Pons (tissue), 1 donor: ENCODE data around the gene ITPK1.

Experiments
- DNase-seq: peaks from one replicate; pipeline ENCODE4 v3.0.0-alpha.2; 2016; ENCODE audit warnings: low spot score

The ITPK1 gene

DNA sequence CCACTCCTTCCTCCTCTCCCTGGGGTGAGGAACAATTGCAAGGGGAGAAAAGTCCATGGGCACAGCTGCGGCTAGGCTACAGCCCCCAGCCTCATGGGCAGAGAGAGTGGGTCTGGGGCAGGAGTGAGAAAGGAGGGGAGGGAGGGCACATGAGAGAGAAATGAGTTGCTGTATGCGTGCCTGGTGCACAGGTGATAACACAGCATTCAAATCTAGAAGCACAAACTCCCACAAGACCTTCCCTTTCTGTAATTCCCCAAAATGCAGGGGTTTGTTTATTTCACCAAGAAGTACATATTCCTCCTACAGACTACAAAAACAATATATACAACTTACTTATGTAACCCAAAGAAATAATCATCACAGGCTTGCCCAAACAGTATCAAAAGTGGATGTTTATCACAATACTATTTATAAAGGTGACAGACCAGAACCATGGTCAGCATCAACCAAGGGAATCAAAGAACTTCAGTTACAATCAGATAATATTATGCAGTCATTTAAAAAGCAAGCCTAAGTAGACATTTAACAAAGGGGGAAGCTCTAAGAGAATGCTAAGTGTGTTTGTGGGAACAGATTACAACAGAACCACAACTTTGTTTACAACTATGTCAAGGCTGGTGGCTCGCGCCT lies 54.2 kb downstream of the ITPK1 start:
- DNase-seq: no peak

DNA sequence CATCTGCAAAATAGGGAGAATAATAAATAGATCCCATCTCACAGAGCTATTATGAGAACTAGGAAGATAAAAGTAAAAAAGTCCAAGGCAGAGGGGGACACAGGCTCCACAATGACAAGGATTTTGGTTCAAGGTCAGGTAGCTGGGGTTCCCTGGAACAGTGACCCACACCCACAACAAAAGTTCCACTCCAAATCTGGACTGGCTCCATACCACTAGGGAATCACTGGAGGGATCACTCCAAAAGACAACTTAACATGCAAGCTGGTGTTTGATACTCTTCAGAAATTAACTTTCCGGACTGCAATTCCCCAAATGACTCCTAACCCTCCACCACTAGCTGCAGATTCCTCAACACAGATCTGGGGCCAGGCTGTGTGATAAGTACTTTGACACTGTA lies 54.9 kb downstream of the ITPK1 start:
- no peak for DNase-seq

- no peak for DNase-seq
Measured at GRCh38 chr14:93059917-93060545, 55.7 kb downstream of the ITPK1 start.

- DNase-seq: no peak
Measured at GRCh38 chr14:93059260-93059659, 56.5 kb downstream of the ITPK1 start.

DNA sequence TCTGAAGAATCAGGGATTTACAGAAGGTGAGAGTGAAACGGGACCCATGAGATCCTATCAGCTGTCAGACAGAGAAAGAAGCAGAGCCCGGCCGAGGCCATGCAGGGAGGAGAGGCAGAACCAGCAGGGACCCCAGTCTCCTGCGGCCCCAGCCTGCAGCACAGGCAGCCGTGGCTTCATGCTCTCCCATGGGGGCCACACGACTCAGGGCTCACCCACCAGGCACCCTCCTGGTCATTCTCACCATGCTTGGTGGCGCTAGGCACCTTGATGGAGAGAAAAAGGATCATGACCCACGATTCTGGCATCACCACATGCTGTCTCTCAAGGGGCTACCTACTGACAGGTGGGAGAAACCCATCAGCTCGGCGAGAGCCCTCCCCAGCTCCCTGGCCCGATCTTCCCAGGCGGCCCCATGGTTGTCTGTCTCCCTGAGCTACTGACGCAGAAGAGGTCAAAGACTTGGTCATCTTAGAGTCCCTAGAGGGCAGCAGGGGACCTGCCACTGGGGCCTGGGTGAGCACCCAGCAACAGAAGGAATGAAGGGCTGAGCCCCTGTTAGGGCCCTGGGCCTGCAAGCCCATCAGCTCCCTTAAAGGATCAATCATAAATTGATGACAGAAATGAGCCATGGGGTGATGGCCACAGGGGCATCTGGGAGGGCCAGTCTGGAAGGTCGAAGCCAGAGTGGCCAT lies 58.0 kb downstream of the ITPK1 start:
- no peak for DNase-seq

DNA sequence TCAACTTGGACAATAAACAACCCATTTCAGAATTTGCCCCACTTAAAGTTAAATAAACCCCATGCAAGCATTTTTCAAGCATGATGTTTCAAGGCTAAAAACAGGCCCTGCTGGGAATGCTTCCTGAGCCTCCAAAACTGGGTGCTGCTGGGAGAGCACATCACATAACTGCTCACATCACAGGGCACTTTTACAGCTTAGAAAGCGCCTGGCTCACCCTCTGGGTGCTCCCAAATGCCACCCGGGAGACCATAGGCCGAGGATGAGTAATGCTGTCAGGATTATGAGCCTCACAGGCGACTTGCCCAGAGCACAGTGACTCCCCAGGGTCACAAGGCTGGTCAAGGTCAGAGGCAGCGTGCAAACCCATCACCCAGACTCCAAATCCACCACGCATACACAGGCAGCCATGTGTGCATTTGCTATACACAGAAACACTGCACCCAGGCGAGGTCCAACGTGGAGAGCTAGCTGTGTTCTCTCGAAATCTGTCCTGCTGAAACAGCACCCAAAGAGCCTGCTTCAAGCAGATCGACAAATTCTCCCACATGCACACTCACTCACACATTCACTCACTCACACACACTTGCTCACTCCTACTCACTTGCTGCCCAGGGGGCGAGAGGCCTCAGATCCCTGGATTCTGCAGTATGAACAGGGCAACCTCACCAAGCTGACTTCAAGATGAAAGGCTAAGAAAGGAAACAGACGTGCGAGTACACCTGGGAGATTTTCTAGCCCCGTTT lies 58.7 kb downstream of the ITPK1 start:
- no peak for DNase-seq

DNA sequence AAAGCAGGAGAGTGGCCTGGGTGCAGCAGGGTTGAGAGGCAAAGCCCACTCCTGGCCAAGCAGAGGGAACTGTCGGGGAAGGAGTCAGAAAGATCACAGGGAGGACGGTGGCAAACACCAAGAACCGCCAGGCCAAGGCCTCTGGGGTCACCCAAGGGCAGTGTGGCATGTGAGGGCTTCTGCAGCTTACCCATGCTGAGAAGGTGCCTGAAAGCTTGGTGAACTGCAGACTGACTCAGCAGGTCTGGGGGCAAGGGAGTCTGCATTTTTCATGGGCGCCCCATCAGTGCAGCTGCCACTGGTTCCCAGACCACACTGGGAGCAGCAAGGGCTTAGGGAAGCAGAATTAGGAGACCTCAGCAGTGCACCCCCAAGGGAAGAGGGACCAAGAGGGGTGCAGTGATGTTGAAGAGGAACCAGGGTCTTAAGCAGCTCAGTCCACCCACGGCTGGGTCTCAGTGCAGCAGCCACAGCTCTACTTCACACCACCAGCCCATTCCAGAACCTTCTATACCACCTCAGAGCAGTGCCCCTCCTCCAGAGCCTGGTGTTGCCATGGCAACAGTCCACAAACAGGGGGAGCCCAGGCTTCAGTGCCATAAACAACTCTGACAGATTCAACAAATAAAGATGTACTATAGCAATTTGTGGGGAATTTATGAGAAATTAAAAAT lies 59.4 kb downstream of the ITPK1 start:
- DNase-seq: no peak

DNA sequence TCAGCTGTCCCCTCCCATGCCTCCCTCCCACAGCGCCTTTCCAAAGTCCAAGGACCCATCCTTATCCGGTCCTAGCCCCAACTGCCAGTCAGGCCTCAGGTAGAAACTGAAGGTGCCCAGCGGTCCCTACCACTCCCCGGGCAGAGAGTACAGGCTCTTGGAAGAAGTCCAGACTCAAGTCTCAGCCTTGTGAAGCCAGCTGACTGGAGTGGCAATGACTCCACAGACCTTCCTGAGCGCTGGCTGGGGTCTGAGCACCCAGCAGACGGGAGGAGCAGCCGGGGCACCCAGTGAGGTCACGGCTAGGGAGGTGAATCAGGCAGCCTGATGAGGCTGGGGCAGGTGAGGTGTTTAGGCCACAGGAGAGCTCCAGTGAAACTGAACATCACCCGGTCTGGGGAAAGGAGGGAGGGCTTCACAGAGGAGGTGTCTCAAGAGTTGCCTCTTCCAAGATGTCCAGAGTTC lies 60.0 kb downstream of the ITPK1 start:
- no peak for DNase-seq

- no peak for DNase-seq
Measured at GRCh38 chr14:93054876-93055275, 60.8 kb downstream of the ITPK1 start.

DNA sequence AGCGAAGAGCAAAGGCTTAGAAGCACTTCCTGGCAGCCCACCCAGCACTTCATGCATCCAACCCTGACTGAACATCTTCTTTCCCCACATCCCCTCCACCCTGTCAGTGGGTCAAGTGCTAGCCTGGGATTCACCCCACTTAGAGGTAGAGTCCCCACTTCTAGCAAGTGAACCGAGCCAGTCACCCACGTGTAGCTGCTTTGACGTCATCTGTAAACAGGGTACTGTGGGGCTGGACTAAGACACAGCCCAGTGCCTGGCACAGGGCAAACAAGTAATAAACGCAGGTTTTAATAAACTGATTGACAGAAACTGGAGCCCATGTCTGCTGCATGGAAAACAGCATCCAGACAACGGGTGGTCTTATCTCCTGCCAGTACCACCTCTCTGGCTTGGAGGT lies 61.7 kb downstream of the ITPK1 start:
- no peak for DNase-seq

GRCh38 chr14:93051600-93052546 lies 63.9 kb downstream of the ITPK1 start:
- no peak for DNase-seq

DNA sequence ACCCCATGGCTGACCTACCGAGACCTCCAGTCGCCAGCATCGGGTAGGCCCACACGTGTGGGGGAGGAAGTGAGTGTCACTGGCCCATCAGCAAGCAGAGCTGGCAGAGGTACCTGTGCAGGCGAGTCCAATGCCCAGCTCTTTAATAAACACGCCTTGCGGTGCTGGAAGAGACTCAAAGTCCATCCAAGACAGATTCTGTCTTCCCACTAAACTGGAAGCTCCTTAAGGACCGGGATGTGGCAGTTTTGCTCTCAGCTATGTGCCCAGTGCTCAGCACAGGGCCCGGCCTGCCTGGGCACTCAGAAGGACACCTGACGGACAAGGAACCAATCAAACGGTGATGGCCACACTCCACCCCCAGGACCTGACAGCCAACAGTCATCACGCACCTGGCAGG lies 65.0 kb downstream of the ITPK1 start:
- DNase-seq: no peak

DNA sequence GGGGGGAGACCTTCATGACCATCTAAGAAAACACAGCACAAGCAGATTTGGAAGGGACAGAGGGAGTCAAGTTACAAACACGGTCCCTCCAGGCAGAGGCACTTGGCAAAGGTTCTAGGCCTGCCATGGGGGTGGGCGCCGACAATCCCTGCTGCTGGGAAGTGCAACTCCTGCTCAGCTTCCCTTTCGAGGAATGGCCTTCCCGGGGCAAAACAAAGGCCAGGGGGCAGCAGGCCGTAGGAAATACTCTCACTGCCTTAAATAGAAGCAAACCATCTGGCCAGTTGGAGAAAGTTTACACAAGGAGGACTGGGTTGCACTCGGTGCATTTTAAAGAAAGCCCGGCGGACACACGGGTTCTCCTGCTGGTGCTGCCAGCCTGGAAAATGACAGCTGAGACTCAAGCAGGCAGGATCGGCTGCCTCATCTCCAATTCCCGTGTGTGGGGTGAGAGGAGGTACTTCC lies 65.8 kb downstream of the ITPK1 start:
- no peak for DNase-seq

GRCh38 chr14:93049315-93049714 lies 66.4 kb downstream of the ITPK1 start:
- DNase-seq: no peak

DNA sequence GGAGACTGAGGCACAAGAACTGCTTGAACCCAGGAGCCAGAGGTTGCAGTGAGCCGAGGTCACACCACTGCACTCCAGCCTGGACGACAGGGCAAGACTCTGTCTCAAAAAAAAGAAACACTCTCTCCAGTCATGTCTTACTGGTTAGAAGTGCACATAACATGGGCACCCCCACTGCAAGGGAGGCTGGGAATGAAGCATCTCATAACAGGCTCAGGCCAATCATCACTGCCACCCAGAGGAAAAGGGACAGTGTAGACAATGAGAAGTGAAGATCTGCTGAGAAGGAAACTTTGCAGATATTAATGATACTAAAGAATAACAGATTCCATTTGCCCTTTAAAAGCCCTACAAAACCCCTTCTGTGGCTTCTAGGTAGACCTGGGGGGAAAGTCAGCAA lies 66.9 kb downstream of the ITPK1 start:
- DNase-seq: no peak

DNA sequence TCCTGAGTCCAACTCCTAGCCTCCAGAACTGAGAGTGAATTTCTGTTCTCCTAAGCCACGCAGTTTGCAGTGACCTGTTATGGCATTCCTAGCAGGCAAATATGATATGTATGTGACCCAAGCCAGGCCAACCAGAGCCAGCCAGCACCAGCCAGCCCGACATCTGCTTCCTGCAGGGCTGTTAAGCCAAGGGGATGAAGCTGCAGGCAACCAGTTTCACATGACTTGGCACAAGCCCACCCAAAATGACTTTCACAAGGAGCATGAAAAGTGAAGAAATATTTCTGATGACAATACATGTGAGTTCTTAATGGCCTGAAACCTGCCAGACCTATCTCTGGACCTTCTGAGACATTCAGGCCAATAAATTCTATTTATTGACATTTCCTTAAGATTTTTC lies 68.1 kb downstream of the ITPK1 start:
- DNase-seq: no peak

- DNase-seq: no peak
Measured at GRCh38 chr14:93047157-93047556, 68.6 kb downstream of the ITPK1 start.

DNA sequence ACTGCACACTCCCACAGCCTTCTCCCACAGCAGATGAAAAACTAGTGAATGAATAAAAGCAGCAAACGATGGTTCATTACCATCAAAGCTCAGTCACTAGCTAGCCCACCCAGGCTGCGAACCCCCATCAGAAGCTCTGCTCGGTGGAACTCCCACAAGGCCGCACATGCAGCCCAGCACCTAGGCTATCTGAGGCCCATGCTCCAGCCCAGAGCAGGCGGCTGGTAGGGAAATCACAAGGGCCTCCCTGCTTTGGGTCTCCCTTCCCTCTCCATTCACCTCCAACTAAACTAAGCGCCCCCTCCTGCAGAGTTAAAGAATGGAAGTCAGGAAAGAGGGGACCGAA lies 69.0 kb downstream of the ITPK1 start:
- no peak for DNase-seq

GRCh38 chr14:93045965-93046704 lies 69.6 kb downstream of the ITPK1 start:
- DNase-seq: no peak

- no peak for DNase-seq
Measured at GRCh38 chr14:93045211-93045674, 70.5 kb downstream of the ITPK1 start.
